Skin of body (tissue), 2 donors: ENCODE results near the gene KCNH8. TPM values are rescaled to one million over a fixed set of nuclear protein-coding genes. Genes with fewer than 3 reads are reported as not detected.
"Not testable (repeated sequence)": the region's sequence is repeated elsewhere in the genome, so short reads cannot be mapped to it uniquely, and the experiment has no call there.

ENCODE experiments used
- DNase-seq: peaks from one replicate; lab custom pipeline; 2025; lab: John Stamatoyannopoulos, UW
- total RNA-seq: library from RNA; depleted of rRNA; stranded (reverse); fragments of >200 nt; gene quantifications from one replicate; pipeline ENCODE4 v1.2.3, GENCODE V29; 2014

Gene KCNH8
- 2.0 TPM for total RNA-seq

GRCh38 chr3:19147905-19148767, at the start of gene KCNH8:
KCNH8 (plus strand) TSS chr3:19148510; CDS start chr3:19148720, 210 bp downstream.
- no peak for DNase-seq

GRCh38 chr3:19102654-19103290, 45.5 kb upstream of the KCNH8 start:
- not testable (repeated sequence) for DNase-seq

DNA sequence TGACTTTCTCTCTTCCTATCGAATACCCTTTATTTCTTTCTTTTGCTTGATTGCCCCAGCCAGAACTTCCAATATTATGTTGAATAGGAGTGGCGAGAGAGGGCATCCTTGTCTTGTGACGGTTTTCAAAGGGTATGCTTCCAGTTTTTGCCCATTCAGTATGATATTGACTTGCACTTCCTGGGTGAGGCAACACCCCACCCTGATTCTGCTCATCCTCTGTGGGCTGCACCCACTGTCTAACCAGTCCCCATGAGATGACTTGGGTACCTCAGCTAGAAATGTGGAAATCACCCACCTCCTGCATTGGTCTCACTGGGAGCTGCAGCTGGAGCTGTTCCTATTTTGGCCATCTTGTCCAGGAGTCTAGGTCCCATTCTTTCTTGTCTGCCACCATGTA, 44.8 kb upstream of the KCNH8 start:
- DNase-seq, result no peak

DNA sequence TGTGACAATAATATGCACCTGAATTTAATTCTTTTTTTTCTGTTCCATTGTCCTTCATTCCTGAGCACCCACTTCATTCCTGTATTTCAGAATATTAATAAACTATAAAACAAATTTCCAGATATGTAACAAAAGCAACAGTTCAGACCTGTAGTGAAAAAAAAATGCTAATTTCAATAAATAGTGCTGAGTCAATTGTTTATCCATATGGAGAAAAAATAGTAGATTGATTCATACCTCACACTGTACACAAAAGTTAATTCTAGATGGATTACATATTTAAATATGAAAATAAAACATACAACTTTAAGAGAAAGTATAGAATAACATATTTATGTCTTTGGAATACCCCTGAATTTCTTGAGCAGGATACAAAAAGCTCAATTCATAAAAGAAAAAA, 43.9 kb upstream of the KCNH8 start:
- DNase-seq, result no peak

- DNase-seq, result no peak
These were observed 42.5 kb upstream of the KCNH8 start for GRCh38 chr3:19105826-19106225.

DNA sequence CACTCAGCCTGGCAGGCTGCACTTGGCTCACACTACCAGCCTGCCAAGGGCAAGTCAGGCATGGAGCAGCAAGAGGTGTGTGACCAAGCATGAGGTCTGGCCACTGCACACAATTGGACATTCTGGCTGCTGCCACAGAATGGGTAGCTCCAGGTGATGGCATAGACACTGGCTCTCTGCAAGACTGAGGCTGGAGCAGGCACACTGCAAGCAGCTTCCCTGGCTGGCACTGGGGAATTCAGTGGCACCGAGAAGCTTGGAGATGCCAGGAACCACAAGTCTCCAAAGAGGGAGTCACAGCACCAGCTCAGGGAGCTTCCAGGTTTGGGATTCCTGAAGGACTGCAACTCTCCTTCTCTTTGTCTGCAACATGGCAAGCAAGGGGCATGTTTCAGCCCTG, 42.0 kb upstream of the KCNH8 start:
- DNase-seq, result no peak

DNA sequence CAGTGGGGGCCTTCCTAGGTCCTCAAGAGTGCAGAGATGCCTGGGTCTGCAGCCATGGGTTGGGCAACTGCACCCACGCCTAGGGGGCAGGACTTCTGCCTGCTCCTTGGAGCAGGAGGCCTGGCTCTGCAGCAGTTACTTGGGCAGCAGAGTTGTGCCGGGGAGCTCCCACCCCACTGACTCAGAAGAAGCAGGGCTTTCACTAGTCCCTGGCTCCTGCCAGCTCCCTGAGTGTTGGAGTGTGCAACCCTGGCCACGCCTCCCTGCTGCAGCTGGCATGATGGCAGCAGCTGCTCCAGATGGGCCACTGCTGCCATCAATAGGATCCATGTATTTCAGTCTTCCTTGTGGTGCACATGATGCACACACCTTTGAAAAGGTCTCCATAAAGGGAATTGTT, 40.6 kb upstream of the KCNH8 start:
- no peak for DNase-seq

- DNase-seq, result no peak
These were observed 37.9 kb upstream of the KCNH8 start for GRCh38 chr3:19110335-19110895.

GRCh38 chr3:19114461-19114860, 33.8 kb upstream of the KCNH8 start:
- no peak for DNase-seq

- DNase-seq, result no peak
These were observed 32.1 kb upstream of the KCNH8 start for GRCh38 chr3:19116239-19116638.

DNA sequence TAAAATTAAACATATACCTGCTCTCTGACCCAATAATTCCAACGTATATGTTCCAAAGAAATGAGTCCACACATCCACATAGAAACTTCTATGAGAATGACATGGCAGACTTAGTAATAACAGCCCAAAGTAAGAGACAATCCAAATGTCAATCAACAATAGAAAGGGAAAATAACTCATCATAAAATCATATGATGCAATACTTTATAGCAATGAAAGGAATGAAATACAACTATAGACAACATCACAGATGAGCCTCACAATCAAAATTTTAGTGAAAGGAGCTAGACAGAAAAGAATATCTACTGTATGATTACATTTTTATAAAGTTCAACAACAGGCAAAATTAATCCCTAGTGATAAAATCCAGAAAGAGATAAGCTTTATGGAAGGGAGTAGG, 23.6 kb upstream of the KCNH8 start:
- DNase-seq, result no peak

DNA sequence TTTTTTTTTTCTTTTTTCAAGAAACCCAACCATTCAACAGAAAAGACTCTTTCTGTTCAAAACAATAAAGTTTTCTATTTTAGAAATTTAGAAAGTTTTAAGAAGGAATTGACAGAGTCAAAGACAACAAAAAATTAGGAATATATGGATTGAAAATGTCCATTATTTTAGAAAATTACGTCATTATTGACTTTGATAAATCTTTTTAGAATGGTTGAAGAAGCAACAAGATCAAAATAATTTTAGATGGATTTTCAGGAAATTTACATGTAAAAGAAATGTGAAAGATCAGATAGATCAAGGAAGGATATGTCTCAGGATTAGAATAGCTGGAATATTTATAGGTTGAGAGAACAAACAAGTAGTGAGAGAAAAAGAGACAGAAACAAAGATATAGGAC, 8.4 kb upstream of the KCNH8 start:
- DNase-seq, result no peak

DNA sequence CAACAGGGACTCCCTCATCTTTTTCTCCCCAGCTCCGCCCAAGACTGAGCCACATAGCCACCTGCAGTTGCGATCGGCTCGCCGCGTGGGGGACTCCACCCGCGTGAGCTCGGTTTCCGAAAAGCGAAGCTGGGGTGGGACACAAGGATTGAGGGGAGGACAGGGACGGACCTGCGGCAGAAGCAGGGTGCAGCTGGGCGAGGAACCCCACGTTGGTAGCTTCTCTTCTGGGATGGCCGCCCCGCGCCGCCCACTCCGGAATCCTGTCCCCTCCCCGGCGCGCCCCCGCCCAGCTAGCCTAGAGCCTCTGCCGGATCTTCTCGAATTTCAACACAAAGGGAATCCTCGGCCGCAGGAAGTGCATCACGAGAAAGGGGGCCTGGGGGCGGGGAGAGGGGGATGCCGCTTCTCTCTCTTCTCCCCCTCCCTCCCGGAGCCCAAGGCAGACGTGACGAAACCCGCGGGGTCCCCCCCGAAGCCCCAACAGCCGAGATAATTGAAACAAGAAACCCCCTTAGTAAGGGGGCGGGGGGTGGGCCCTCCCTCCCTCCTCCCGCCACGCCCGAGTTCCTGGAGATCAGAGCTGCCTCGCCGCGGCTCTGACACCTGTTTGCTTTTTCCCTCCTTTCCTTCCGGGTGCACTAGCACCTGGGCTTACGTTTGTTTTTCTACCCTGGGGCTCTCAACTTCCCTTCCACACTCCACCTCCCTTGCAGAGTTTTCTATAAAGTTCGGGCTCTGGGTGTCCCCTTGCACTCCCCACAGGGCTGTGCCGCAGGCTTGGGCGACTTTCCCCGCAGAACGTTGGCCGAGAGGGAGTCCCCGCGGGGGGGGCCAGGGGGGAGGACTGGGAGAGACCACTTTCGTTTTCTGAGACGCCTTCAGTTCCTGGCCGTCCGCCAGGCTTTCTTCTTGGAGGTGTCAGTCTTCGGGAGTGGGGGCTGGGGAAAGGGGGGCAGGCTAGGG, 1.3 kb upstream of the KCNH8 start:
- DNase-seq, result peak; percentile 57

GRCh38 chr3:19148768-19149091, 420 bp downstream of the KCNH8 start:
- no peak for DNase-seq

DNA sequence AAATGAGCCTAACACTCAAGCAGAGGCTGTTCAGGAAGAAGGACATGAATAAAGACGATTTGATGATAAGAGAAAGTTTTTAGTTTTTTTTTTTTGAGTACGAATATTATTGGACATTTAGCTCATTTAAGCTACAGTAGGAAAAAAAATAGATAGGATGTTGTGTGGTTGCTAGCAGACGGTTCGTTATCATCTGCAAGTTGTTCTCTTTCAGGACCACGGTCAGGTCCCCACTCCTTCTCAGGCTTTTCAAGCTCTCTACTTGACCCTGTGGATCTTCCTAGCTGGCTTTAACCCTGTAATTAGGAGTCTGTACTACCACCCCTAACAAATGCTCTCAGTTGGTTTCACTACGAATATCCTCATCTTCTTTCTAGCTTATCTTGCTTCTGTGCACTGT, 1.1 kb downstream of the KCNH8 start:
- no peak for DNase-seq

DNA sequence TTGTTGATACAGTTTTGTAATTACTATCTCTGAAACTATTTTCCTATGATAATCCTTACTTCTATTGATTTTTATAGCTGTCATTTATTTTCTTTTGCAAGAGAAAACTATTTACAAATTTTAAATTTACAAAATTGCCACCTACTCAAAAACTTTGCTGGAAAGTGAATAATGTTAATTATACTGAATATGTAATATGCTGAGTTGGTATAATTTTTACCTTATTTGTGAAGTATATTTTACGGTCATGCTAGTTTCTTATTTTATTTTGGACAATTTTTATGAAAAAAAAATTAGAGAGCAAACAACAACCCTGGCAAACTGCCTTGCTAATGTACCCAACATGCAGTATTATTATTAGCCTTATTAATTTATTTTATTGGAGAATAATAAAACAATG, 2.9 kb downstream of the KCNH8 start:
- no peak for DNase-seq

DNA sequence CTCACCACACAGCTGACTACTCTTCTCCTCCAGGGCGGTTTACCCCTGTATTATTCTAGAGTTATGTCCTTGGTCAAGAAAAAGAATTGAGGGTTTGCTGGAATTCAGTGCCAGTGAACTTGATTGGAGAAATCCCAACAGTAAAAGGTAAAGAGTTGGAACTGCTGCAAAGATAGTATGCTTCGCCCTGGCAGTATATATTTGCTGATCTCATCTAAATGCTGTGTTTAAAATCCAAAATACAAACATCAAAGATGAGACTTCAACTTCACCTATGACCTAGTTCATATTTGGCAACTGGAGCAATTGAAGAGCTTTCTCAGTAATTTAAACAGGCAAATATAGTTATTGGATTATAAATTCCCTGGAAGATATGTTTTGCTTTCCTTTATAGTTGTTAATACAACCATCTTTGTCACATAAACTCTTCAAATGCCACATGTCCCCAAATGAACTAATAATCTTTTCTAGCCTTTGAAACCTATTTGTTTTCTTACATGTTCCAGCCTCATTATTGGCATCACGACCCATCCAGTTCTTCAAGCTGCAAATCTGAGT, 6.5 kb downstream of the KCNH8 start:
- DNase-seq, result no peak

GRCh38 chr3:19155375-19155774, 7.1 kb downstream of the KCNH8 start:
- DNase-seq, result no peak

DNA sequence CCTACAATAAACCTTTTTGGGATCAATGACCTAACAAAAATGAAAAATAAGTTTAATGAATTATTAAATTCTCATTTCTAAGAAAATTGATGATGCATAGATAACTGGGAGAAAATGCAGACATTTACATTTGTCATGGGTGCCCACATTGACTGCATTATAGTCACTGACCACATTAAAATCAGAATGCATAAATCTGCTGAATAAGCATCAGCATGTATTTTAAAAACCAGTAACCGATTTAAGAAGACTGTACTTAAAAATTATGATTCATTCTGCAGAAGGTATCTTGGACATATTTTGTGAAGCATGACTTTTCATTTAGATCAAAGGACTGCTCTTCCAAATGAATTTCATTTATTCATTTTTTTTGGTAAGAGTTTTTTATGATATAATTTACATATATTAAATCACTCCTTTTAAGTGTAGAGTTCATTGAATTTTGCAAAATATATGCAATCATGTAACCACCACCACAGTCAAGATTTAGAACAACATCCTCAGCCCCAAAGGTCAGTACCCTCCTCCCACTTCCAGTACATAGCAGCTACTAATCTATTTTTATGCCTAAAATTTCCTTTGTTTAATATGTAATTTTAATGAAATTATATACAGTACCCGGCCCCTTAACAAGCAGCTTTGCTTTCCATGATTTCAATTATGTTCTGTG, 11.8 kb downstream of the KCNH8 start:
- DNase-seq, result no peak

GRCh38 chr3:19165654-19166053, 17.3 kb downstream of the KCNH8 start:
- no peak for DNase-seq

- DNase-seq, result no peak
These were observed 23.5 kb downstream of the KCNH8 start for GRCh38 chr3:19171794-19172193.
